GM12878 (cell line): ENCODE measurements around the gene HDAC3. TPM values are rescaled to one million over a fixed set of nuclear protein-coding genes. Genes with fewer than 3 reads are reported as not detected.

ENCODE experiments used
- ATAC-seq: fragments of 200-7000 bp; cut with Tn5 transposase; 3 replicates; pipeline ENCODE4 v1.9.1; 2020; ENCODE audit warnings: mild to moderate bottlenecking, moderate library complexity
- BruUV-seq: library from RNA; stranded (reverse); fragments of 400-500 nt; replicated peaks from 2 replicates; lab custom pipeline; 2021; lab: Mats Ljungman, UMichigan
- CTCF ChIA-PET: fragments of 300-600 bp; sonication (Branson Sonifier 250); formaldehyde crosslinking; extraction: SDS; loops from one replicate; lab custom pipeline; 2021; ENCODE audit warnings: inconsistent platforms; lab: Yijun Ruan, JAX
- POLR2A ChIA-PET: fragments of 350-600 bp; formaldehyde crosslinking; extraction: SDS; loops from one replicate; lab custom pipeline; 2021; ENCODE audit warnings: inconsistent platforms; lab: Charles Lee
- RAD21 ChIA-PET: fragments of 300-600 bp; sonication (Branson Sonifier 250); formaldehyde crosslinking; loops from one replicate; lab custom pipeline; 2023; ENCODE audit warnings: antibody characterized with exemption; ENCODE audit not compliant: unreplicated experiment; lab: Charles Lee
- SMC1A ChIA-PET: fragments of 300-600 bp; sonication (Branson Sonifier 250); formaldehyde crosslinking; loops from one replicate; lab custom pipeline; 2023; ENCODE audit not compliant: unreplicated experiment, uncharacterized antibody; lab: Charles Lee
- DNase-seq: peaks from one replicate; pipeline ENCODE4 v3.0.0-alpha.2; 2011; ENCODE audit warnings: low read depth, low spot score
- FAIRE-seq: peaks from 3 replicates; lab custom pipeline; 2011; peaks lifted over from hg19 to GRCh38; lab: Jason Lieb, UNC
- H2AFZ ChIP-seq: 2 replicates; pipeline ENCODE4 v1.6.0; 2011; ENCODE audit warnings: low read depth, low read length, control low read depth; ENCODE audit not compliant: control insufficient read depth
- H3K27ac ChIP-seq: 2 replicates; pipeline ENCODE4 v1.5.1; 2011; ENCODE audit warnings: control low read depth; ENCODE audit not compliant: control insufficient read depth, insufficient read depth
- H3K27me3 ChIP-seq, 2 experiments: replicated peaks in 1 of 2; 2 replicates each; pipeline versions ENCODE4 v1.6.0 to v1.6.1; 2011; ENCODE audit warnings: low read length in 1 of 2; ENCODE audit not compliant: control insufficient read depth in 2 of 2, insufficient read depth in 2 of 2
- H3K36me3 ChIP-seq, 2 experiments: 2 replicates each; pipeline ENCODE4 v1.5.1; 2011; ENCODE audit warnings: low read length in 1 of 2; ENCODE audit not compliant: control insufficient read depth in 2 of 2, insufficient read depth in 2 of 2
- H3K4me1 ChIP-seq: 2 replicates; pipeline ENCODE4 v1.6.1; 2011; ENCODE audit warnings: mild to moderate bottlenecking, low read length, moderate library complexity, mixed read lengths; ENCODE audit not compliant: control insufficient read depth, insufficient read depth
- H3K4me2 ChIP-seq: 2 replicates; pipeline ENCODE4 v1.6.0; 2011; ENCODE audit warnings: control low read depth; ENCODE audit not compliant: control insufficient read depth, insufficient read depth
- H3K4me3 ChIP-seq: fragments of 200-600 bp; sonication (generic); 2 replicates; pipeline ENCODE4 v1.5.1; 2016
- H3K79me2 ChIP-seq: 2 replicates; pipeline ENCODE4 v1.6.0; 2011; ENCODE audit warnings: low read length; ENCODE audit not compliant: control insufficient read depth, insufficient read depth
- H3K9ac ChIP-seq: 2 replicates; pipeline ENCODE4 v1.8.0; 2011; ENCODE audit warnings: low read length, control low read depth, mixed read lengths; ENCODE audit not compliant: control insufficient read depth, insufficient read depth
- H3K9me3 ChIP-seq: replicated peaks from 3 replicates; pipeline ENCODE4 v1.5.1; 2011; ENCODE audit warnings: mild to moderate bottlenecking, low read length; ENCODE audit not compliant: control insufficient read depth, insufficient read depth
- H4K20me1 ChIP-seq: 2 replicates; pipeline ENCODE4 v1.6.0; 2011; ENCODE audit not compliant: control insufficient read depth, insufficient read depth
- BCLAF1 ChIP-seq: fragments of 450-650 bp; IDR thresholded peaks from 2 replicates; pipeline ENCODE4 v1.6.1; 2017; ENCODE audit warnings: antibody characterized with exemption, mild to moderate bottlenecking, moderate library complexity
- CEBPZ ChIP-seq: fragments of 150-350 bp; IDR thresholded peaks from 2 replicates; pipeline ENCODE4 v1.6.1; 2016; ENCODE audit warnings: low read depth, low read length
- CREB1 ChIP-seq: IDR thresholded peaks from 2 replicates; pipeline ENCODE4 v1.6.1; 2012; ENCODE audit warnings: low read depth, mild to moderate bottlenecking, inconsistent platforms
- CTCF ChIP-seq, 3 experiments: IDR thresholded peaks in 2 of 3; conservative IDR thresholded peaks in 1 of 3; 2 replicates each; pipeline ENCODE4 v1.5.1; 2011; ENCODE audit warnings: low read depth in 3 of 3, low read length in 3 of 3, mild to moderate bottlenecking in 3 of 3, control low read depth in 2 of 3, moderate library complexity in 2 of 3, inconsistent platforms in 1 of 3, mixed read lengths in 1 of 3; ENCODE audit not compliant: control insufficient read depth in 2 of 3, insufficient read depth in 1 of 3; ENCODE audit errors: extremely low read depth in 1 of 3
- HDAC2 ChIP-seq: fragments of 200-600 bp; sonication (generic); IDR thresholded peaks from 2 replicates; pipeline ENCODE4 v1.6.1; 2017
- IKZF2 ChIP-seq, 2 experiments: fragments of 450-650 bp; IDR thresholded peaks; 2 replicates each; pipeline ENCODE4 v1.6.1; 2017; ENCODE audit warnings: mild to moderate bottlenecking in 2 of 2, moderate library complexity in 2 of 2
- KDM1A ChIP-seq: fragments of 200-600 bp; sonication (generic); IDR thresholded peaks from 2 replicates; pipeline ENCODE4 v1.6.1; 2016; ENCODE audit warnings: borderline replicate concordance
- WRNIP1 ChIP-seq: IDR thresholded peaks from 2 replicates; pipeline ENCODE4 v1.6.1; 2011; ENCODE audit warnings: low read depth, low read length, improper control_type of control experiment, borderline replicate concordance
- ZNF207 ChIP-seq: fragments of 450-650 bp; IDR thresholded peaks from 2 replicates; pipeline ENCODE4 v1.6.1; 2014; ENCODE audit warnings: antibody characterized with exemption, mild to moderate bottlenecking, borderline replicate concordance
- ZNF687 ChIP-seq: fragments of 450-650 bp; IDR thresholded peaks from 2 replicates; pipeline ENCODE4 v1.6.1; 2017; ENCODE audit warnings: mild to moderate bottlenecking, moderate library complexity
- WGBS: methylation state at CpG from one replicate; pipeline ENCODE4 v1.1.6; 2016; ENCODE audit warnings: low lambda C conversion rate; ENCODE audit not compliant: insufficient replicate concordance, insufficient coverage; ENCODE audit errors: missing lambda C conversion rate; 5-methylcytosine and 5-hydroxymethylcytosine counted together
- in situ Hi-C: fragments of 300-500 bp; cut with MboI; formaldehyde crosslinking; loops from 9 replicates; pipeline ENCODE4 v1.14.3; 2018; ENCODE audit warnings: mixed read lengths
- intact Hi-C: fragments of 100-400 bp; cut with micrococcal nuclease; formaldehyde crosslinking; loops from one replicate; pipeline ENCODE4 v1.14.2; 2022; ENCODE audit not compliant: unreplicated experiment
- polyA plus RNA-seq, 11 experiments: library from polyadenylated mRNA; depleted of rRNA in 4 of 11; unstranded in 6 of 11; stranded (reverse) in 5 of 11; fragments of >200 nt; fragmentation: Nextera tagmentation in 4 of 11; fragmentation: Illumina TruSeq in 1 of 11; extraction: Ambion mirVana in 4 of 11; extraction: Trizol in 1 of 11; gene quantifications; 1 replicate in 1 of 11; 2 replicates in 10 of 11; pipeline versions ENCODE4 v1.2.1 to v1.2.3, GENCODE V29; 2011 to 2016; ENCODE audit warnings: inconsistent platforms in 2 of 11, missing spikeins in 2 of 11, low read depth in 1 of 11
- total RNA-seq, 4 experiments: library from RNA; depleted of rRNA in 3 of 4; stranded (reverse); fragments of >200 nt in 3 of 4; fragmentation: Illumina TruSeq in 1 of 4; extraction: Trizol in 1 of 4; gene quantifications; 2 replicates each; pipeline versions ENCODE4 v1.2.1 to v1.2.3, GENCODE V29; 2013 to 2021

Gene HDAC3
- total and polyA plus RNA-seq, 10 of the 15 experiments (the other 5 are each of a cell fraction or from before 2014, with no cell fraction given) = 62.2 to 140 (median 112) TPM

- Histone ChIP-seq H3K36me3 (no peaks in the 10 kb centered on the region; a peak in 2 of 4 replicates), H3K4me2 (peak overlapping the region; percentile 27; the same call in 1 of the 2 replicates), H3K9me3 (no peaks in the 10 kb centered on the region), H2AFZ (no peak overlapping the region), H4K20me1 (no peaks in the 10 kb centered on the region), H3K9ac (peak overlapping the region; percentile 11; the same call in 1 of the 2 replicates), H3K79me2 (peaks cover 87% of the 10 kb centered on the region), H3K27me3 (no peaks in the 10 kb centered on the region), H3K27ac (peak overlapping the region; percentile 62; the same call in 1 of the 2 replicates), H3K4me1 (peaks cover 26% of the 10 kb centered on the region), H3K4me3 (no peak overlapping the region)
- TF ChIP-seq BCLAF1 (no peak), CEBPZ (no peak), CREB1 (no peak), HDAC2 (no peak), WRNIP1 (no peak), ZNF207 (no peak), KDM1A (no peak), CTCF (IDR thresholded peaks at IDR 0.05 in 2 of 3, conservative IDR thresholded peaks at IDR 0.05 in 1 of 3; ENCODE audit: control insufficient read depth in 2 of 3, extremely low read depth in 1 of 3, insufficient read depth in 1 of 3, low read depth in 3 of 3, low read length in 3 of 3) (no peak), ZNF687 (no peak), IKZF2 (IDR thresholded peaks at IDR 0.05) (no peak)
- no peak for ATAC-seq
- CTCF ChIA-PET = interaction anchor here (0.8 to 10.9 kb wide), 9 partner anchors 8 to 95 kb away, joined by 3 to 172 read pairs (median 4); partner anchors contain the start of genes DIAPH1 and FCHSD1
- POLR2A ChIA-PET = interaction anchor here (0.6 to 4.1 kb wide), 11 partner anchors 8 to 1823 kb away, joined by 3 to 31 read pairs (median 12); partner anchors contain the start of genes FCHSD1, HDAC3 and RELL2
- no TSS peak for BruUV-seq
- no peak for DNase-seq
- intact Hi-C loops = no loop called here
- RAD21 ChIA-PET = interaction anchor here (0.7 to 5.7 kb wide), 7 partner anchors 9 to 913 kb away, joined by 3 to 89 read pairs (median 3); partner anchors contain the start of genes DIAPH1, HDAC3, RELL2 and RNF14
- WGBS = 0% methylated on average over 1 of the region's 1 CpG
- in situ Hi-C loops = loop anchor here (25.0 kb wide), 2 partner anchors 1196 to 1571 kb away; partner anchors contain the start of genes ANKHD1 and NRG2
- FAIRE-seq = no peak
- SMC1A ChIA-PET = interaction anchor here (0.7 to 8.6 kb wide), 9 partner anchors 8 to 98 kb away, joined by 3 to 199 read pairs (median 4); partner anchors contain the start of gene DIAPH1
Observed at GRCh38 chr5:141608557-141608956, 28.1 kb downstream of the HDAC3 start.
